WTC11 (cell line): Measurements from ENCODE around the gene VLDLR. TPM values are rescaled to one million over a fixed set of nuclear protein-coding genes. Genes with fewer than 3 reads are reported as not detected.

Experiments
- ATAC-seq: fragments of 200-7000 bp; cut with Tn5 transposase; 2 replicates; pipeline ENCODE4 v1.10.0; 2021; ENCODE audit warnings: mild to moderate bottlenecking, moderate library complexity
- CTCF ChIA-PET: fragments of 300-600 bp; sonication (Branson Sonifier 250); formaldehyde crosslinking; loops from one replicate; lab custom pipeline; 2021; ENCODE audit warnings: antibody characterized with exemption; lab: Charles Lee
- POLR2A ChIA-PET: fragments of 350-600 bp; sonication (Branson Sonifier 250); formaldehyde crosslinking; loops from one replicate; lab custom pipeline; 2021; ENCODE audit warnings: antibody characterized with exemption; lab: Charles Lee
- DNase-seq: peaks from one replicate; pipeline ENCODE4 v3.0.0; 2021; ENCODE audit warnings: low spot score
- H3K27ac Mint-ChIP-seq: 2 replicates; pipeline ENCODE4 v1.8.0; 2021; ENCODE audit warnings: mixed read lengths
- H3K27me3 Mint-ChIP-seq: 2 replicates; pipeline ENCODE4 v1.8.0; 2021; ENCODE audit warnings: low read depth, mild to moderate bottlenecking, moderate library complexity, mixed read lengths
- H3K36me3 Mint-ChIP-seq: 2 replicates; pipeline ENCODE4 v1.8.0; 2021; ENCODE audit warnings: mixed read lengths
- H3K4me1 Mint-ChIP-seq: 2 replicates; pipeline ENCODE4 v1.8.0; 2022; ENCODE audit warnings: mixed read lengths
- H3K4me3 Mint-ChIP-seq: 2 replicates; pipeline ENCODE4 v1.8.0; 2021; ENCODE audit warnings: mild to moderate bottlenecking, moderate library complexity, mixed read lengths
- H3K9me3 Mint-ChIP-seq: 2 replicates; pipeline ENCODE4 v1.8.0; 2021; ENCODE audit warnings: mixed read lengths
- CREM ChIP-seq: sonication (generic); formaldehyde crosslinking; IDR thresholded peaks from 2 replicates; pipeline ENCODE4 v1.8.1; 2022; ENCODE audit warnings: mild to moderate bottlenecking, missing genetic modification reagents, moderate library complexity
- ESRRA ChIP-seq: sonication (generic); formaldehyde crosslinking; IDR thresholded peaks from 2 replicates; pipeline ENCODE4 v1.8.1; 2022; ENCODE audit warnings: mild to moderate bottlenecking, missing genetic modification reagents, borderline replicate concordance
- IRF2 ChIP-seq: sonication (generic); formaldehyde crosslinking; IDR thresholded peaks from 2 replicates; pipeline ENCODE4 v1.8.0; 2022; ENCODE audit warnings: low read depth, missing genetic modification reagents, borderline replicate concordance
- KAT7 ChIP-seq: sonication (generic); formaldehyde crosslinking; IDR thresholded peaks from 2 replicates; pipeline ENCODE4 v1.8.1; 2023; ENCODE audit warnings: missing genetic modification reagents, mild to moderate bottlenecking, borderline replicate concordance
- ZNF138 ChIP-seq: sonication (generic); formaldehyde crosslinking; conservative IDR thresholded peaks from 2 replicates; pipeline ENCODE4 v1.8.1; 2022; ENCODE audit warnings: mild to moderate bottlenecking, moderate library complexity, missing genetic modification reagents
- ZNF263 ChIP-seq: sonication (generic); formaldehyde crosslinking; IDR thresholded peaks from 2 replicates; pipeline ENCODE4 v1.8.1; 2022; ENCODE audit warnings: low read depth, mild to moderate bottlenecking, moderate library complexity, missing genetic modification reagents
- total RNA-seq: library from RNA; stranded (reverse); gene quantifications from 3 replicates; pipeline ENCODE4 v1.2.3, GENCODE V29; 2021
- TF ChIP-seq, protein P1 (sequence below): sonication (generic); formaldehyde crosslinking; IDR thresholded peaks from 2 replicates; pipeline ENCODE4 v1.8.0; 2022; ENCODE audit warnings: mild to moderate bottlenecking, missing genetic modification reagents
- TF ChIP-seq, protein P2 (sequence below): sonication (generic); formaldehyde crosslinking; conservative IDR thresholded peaks from 2 replicates; pipeline ENCODE4 v1.8.1; 2023; ENCODE audit warnings: mild to moderate bottlenecking, low read depth, missing genetic modification reagents, moderate library complexity
- TF ChIP-seq, protein P3 (sequence below): sonication (generic); formaldehyde crosslinking; IDR thresholded peaks from 2 replicates; pipeline ENCODE4 v1.8.1; 2022; ENCODE audit warnings: low read depth, missing genetic modification reagents, borderline replicate concordance
- TF ChIP-seq, protein P4 (sequence below): fragments of 200-600 bp; IDR thresholded peaks from 2 replicates; pipeline ENCODE4 v1.8.0; 2022; ENCODE audit warnings: antibody characterized with exemption
- TF ChIP-seq, protein P5 (sequence below): sonication (generic); formaldehyde crosslinking; IDR thresholded peaks from 2 replicates; pipeline ENCODE4 v1.8.1; 2023; ENCODE audit warnings: mild to moderate bottlenecking, missing genetic modification reagents, moderate library complexity
- TF ChIP-seq, protein P6 (sequence below): fragments of 250-450 bp; sonication (Bioruptor Pico); IDR thresholded peaks from 2 replicates; pipeline ENCODE4 v1.9.0; 2021; ENCODE audit warnings: mild to moderate bottlenecking
- TF ChIP-seq, protein P7 (sequence below): sonication (generic); formaldehyde crosslinking; IDR thresholded peaks from 2 replicates; pipeline ENCODE4 v1.8.0; 2023; ENCODE audit warnings: missing genetic modification reagents
- TF ChIP-seq, protein P8 (sequence below): sonication (generic); formaldehyde crosslinking; IDR thresholded peaks from 2 replicates; pipeline ENCODE4 v1.8.0; 2023; ENCODE audit warnings: missing genetic modification reagents, mild to moderate bottlenecking, borderline replicate concordance
- TF ChIP-seq, protein P9 (sequence below): sonication (generic); formaldehyde crosslinking; conservative IDR thresholded peaks from 2 replicates; pipeline ENCODE4 v1.8.1; 2022; ENCODE audit warnings: mild to moderate bottlenecking, missing genetic modification reagents

The VLDLR gene
- total RNA-seq, 1 experiment from 2014 or later: 40.8 TPM

DNA sequence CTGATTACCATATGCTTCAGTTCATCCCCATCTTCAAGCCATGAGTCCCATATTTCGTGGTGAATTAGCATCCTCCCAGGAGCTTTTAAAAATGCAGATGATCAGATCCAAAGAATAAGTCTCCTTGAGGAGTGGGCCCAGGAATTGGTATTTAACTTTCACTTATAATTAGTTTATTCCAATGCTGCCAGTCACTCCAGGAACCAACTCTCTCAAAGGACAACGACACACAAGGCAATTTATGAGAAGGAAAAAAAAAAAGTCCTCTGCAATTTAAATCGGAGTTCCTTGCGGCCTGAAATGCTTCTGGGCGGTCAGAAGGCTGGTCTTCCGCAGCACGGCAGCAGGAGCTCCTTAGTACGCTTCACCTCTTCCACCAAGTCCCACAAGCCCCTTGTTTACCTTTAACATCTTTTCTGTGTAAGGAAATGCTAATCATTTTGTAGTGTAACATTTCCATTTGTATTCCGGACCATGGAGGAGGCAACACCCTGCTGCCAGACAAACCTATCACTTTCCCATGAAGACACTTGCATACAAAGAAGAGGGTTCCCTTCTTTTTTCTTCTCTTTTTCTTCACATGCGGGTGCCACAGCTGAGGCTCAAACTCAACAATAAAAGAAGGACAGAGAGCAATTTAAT, 79.4 kb downstream of the VLDLR start:
- no peaks in the 10 kb centered on the region; the same call in 1 of the 2 replicates for H3K9me3 Mint-ChIP-seq
- POLR2A ChIA-PET: no interaction called here
- ATAC-seq: peak; percentile 83
- no peaks in the 10 kb centered on the region for H3K27me3 Mint-ChIP-seq
- TF ChIP-seq, protein P1, sequence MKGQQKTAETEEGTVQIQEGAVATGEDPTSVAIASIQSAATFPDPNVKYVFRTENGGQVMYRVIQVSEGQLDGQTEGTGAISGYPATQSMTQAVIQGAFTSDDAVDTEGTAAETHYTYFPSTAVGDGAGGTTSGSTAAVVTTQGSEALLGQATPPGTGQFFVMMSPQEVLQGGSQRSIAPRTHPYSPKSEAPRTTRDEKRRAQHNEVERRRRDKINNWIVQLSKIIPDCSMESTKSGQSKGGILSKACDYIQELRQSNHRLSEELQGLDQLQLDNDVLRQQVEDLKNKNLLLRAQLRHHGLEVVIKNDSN (CRISPR knock-in tag): no peak
- TF ChIP-seq, protein P2, sequence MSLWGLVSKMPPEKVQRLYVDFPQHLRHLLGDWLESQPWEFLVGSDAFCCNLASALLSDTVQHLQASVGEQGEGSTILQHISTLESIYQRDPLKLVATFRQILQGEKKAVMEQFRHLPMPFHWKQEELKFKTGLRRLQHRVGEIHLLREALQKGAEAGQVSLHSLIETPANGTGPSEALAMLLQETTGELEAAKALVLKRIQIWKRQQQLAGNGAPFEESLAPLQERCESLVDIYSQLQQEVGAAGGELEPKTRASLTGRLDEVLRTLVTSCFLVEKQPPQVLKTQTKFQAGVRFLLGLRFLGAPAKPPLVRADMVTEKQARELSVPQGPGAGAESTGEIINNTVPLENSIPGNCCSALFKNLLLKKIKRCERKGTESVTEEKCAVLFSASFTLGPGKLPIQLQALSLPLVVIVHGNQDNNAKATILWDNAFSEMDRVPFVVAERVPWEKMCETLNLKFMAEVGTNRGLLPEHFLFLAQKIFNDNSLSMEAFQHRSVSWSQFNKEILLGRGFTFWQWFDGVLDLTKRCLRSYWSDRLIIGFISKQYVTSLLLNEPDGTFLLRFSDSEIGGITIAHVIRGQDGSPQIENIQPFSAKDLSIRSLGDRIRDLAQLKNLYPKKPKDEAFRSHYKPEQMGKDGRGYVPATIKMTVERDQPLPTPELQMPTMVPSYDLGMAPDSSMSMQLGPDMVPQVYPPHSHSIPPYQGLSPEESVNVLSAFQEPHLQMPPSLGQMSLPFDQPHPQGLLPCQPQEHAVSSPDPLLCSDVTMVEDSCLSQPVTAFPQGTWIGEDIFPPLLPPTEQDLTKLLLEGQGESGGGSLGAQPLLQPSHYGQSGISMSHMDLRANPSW: no peak
- TF ChIP-seq ESRRA (CRISPR knock-in tag): no peak
- no peak for TF ChIP-seq KAT7 (CRISPR knock-in tag)
- TF ChIP-seq, protein P3, sequence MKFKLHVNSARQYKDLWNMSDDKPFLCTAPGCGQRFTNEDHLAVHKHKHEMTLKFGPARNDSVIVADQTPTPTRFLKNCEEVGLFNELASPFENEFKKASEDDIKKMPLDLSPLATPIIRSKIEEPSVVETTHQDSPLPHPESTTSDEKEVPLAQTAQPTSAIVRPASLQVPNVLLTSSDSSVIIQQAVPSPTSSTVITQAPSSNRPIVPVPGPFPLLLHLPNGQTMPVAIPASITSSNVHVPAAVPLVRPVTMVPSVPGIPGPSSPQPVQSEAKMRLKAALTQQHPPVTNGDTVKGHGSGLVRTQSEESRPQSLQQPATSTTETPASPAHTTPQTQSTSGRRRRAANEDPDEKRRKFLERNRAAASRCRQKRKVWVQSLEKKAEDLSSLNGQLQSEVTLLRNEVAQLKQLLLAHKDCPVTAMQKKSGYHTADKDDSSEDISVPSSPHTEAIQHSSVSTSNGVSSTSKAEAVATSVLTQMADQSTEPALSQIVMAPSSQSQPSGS (CRISPR knock-in tag): no peak
- TF ChIP-seq CREM (CRISPR knock-in tag): no peak
- TF ChIP-seq, protein P4, sequence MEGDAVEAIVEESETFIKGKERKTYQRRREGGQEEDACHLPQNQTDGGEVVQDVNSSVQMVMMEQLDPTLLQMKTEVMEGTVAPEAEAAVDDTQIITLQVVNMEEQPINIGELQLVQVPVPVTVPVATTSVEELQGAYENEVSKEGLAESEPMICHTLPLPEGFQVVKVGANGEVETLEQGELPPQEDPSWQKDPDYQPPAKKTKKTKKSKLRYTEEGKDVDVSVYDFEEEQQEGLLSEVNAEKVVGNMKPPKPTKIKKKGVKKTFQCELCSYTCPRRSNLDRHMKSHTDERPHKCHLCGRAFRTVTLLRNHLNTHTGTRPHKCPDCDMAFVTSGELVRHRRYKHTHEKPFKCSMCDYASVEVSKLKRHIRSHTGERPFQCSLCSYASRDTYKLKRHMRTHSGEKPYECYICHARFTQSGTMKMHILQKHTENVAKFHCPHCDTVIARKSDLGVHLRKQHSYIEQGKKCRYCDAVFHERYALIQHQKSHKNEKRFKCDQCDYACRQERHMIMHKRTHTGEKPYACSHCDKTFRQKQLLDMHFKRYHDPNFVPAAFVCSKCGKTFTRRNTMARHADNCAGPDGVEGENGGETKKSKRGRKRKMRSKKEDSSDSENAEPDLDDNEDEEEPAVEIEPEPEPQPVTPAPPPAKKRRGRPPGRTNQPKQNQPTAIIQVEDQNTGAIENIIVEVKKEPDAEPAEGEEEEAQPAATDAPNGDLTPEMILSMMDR: no peak
- no peak for TF ChIP-seq IRF2 (CRISPR knock-in tag)
- TF ChIP-seq, protein P5, sequence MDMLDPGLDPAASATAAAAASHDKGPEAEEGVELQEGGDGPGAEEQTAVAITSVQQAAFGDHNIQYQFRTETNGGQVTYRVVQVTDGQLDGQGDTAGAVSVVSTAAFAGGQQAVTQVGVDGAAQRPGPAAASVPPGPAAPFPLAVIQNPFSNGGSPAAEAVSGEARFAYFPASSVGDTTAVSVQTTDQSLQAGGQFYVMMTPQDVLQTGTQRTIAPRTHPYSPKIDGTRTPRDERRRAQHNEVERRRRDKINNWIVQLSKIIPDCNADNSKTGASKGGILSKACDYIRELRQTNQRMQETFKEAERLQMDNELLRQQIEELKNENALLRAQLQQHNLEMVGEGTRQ (CRISPR knock-in tag): no peak
- TF ChIP-seq, all 79 proteins: peak for 0
- Mint-ChIP-seq H3K27ac (peak overlapping the region; percentile 96), H3K4me1 (peaks cover 29% of the 10 kb centered on the region), H3K4me3 (peak overlapping the region; percentile 50), H3K36me3 (no peaks in the 10 kb centered on the region)
- CTCF ChIA-PET: interaction anchor here (0.7 to 1.0 kb wide), 2 partner anchors 23 to 27 kb away, joined by 3 to 5 read pairs; no protein-coding TSS in a partner anchor
- no peak for DNase-seq

DNA sequence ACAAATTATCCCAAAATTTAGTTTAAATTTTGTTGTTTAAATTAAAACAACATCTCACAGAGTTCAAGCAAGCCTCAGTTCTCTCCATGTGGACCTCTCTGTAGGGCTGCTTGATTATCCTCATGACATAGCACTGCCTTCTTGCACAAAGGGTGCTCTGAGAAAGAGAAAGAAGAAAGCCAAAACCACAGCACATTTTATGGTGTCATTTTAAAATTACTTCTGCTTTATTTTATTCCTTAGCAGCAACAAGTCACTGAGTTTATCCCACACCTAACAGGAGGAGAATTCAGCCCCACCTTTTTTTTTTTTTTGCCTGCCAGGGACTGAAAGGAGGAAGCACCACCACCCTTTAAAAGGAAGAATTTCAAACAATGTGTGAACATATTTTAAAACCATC, 82.9 kb downstream of the VLDLR start:
- DNase-seq: no peak
- no peak overlapping the region for H3K4me3 Mint-ChIP-seq
- TF ChIP-seq ZNF263 (no peak), ZNF138 (CRISPR knock-in tag) (no peak)
- TF ChIP-seq, protein P6, sequence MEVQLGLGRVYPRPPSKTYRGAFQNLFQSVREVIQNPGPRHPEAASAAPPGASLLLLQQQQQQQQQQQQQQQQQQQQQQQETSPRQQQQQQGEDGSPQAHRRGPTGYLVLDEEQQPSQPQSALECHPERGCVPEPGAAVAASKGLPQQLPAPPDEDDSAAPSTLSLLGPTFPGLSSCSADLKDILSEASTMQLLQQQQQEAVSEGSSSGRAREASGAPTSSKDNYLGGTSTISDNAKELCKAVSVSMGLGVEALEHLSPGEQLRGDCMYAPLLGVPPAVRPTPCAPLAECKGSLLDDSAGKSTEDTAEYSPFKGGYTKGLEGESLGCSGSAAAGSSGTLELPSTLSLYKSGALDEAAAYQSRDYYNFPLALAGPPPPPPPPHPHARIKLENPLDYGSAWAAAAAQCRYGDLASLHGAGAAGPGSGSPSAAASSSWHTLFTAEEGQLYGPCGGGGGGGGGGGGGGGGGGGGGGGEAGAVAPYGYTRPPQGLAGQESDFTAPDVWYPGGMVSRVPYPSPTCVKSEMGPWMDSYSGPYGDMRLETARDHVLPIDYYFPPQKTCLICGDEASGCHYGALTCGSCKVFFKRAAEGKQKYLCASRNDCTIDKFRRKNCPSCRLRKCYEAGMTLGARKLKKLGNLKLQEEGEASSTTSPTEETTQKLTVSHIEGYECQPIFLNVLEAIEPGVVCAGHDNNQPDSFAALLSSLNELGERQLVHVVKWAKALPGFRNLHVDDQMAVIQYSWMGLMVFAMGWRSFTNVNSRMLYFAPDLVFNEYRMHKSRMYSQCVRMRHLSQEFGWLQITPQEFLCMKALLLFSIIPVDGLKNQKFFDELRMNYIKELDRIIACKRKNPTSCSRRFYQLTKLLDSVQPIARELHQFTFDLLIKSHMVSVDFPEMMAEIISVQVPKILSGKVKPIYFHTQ (CRISPR knock-in tag): no peak
- TF ChIP-seq, protein P7, sequence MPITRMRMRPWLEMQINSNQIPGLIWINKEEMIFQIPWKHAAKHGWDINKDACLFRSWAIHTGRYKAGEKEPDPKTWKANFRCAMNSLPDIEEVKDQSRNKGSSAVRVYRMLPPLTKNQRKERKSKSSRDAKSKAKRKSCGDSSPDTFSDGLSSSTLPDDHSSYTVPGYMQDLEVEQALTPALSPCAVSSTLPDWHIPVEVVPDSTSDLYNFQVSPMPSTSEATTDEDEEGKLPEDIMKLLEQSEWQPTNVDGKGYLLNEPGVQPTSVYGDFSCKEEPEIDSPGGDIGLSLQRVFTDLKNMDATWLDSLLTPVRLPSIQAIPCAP (CRISPR knock-in tag): no peak
- TF ChIP-seq, protein P8, sequence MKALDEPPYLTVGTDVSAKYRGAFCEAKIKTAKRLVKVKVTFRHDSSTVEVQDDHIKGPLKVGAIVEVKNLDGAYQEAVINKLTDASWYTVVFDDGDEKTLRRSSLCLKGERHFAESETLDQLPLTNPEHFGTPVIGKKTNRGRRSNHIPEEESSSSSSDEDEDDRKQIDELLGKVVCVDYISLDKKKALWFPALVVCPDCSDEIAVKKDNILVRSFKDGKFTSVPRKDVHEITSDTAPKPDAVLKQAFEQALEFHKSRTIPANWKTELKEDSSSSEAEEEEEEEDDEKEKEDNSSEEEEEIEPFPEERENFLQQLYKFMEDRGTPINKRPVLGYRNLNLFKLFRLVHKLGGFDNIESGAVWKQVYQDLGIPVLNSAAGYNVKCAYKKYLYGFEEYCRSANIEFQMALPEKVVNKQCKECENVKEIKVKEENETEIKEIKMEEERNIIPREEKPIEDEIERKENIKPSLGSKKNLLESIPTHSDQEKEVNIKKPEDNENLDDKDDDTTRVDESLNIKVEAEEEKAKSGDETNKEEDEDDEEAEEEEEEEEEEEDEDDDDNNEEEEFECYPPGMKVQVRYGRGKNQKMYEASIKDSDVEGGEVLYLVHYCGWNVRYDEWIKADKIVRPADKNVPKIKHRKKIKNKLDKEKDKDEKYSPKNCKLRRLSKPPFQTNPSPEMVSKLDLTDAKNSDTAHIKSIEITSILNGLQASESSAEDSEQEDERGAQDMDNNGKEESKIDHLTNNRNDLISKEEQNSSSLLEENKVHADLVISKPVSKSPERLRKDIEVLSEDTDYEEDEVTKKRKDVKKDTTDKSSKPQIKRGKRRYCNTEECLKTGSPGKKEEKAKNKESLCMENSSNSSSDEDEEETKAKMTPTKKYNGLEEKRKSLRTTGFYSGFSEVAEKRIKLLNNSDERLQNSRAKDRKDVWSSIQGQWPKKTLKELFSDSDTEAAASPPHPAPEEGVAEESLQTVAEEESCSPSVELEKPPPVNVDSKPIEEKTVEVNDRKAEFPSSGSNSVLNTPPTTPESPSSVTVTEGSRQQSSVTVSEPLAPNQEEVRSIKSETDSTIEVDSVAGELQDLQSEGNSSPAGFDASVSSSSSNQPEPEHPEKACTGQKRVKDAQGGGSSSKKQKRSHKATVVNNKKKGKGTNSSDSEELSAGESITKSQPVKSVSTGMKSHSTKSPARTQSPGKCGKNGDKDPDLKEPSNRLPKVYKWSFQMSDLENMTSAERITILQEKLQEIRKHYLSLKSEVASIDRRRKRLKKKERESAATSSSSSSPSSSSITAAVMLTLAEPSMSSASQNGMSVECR (CRISPR knock-in tag): no peak
- TF ChIP-seq, protein P9, sequence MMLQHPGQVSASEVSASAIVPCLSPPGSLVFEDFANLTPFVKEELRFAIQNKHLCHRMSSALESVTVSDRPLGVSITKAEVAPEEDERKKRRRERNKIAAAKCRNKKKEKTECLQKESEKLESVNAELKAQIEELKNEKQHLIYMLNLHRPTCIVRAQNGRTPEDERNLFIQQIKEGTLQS (CRISPR knock-in tag): no peak
- H3K27me3 Mint-ChIP-seq: no peaks in the 10 kb centered on the region
- POLR2A ChIA-PET: no interaction called here
- H3K36me3 Mint-ChIP-seq: peaks cover 5% of the 10 kb centered on the region; the same call in 1 of the 2 replicates
- ATAC-seq: no peak
- no peak overlapping the region for H3K27ac Mint-ChIP-seq
- peaks cover 27% of the 10 kb centered on the region for H3K4me1 Mint-ChIP-seq
- H3K9me3 Mint-ChIP-seq: peaks cover 7% of the 10 kb centered on the region
- CTCF ChIA-PET: no interaction called here
